GM12874 (cell line): ENCODE data around the gene FUS.

Experiments used
- CTCF ChIP-seq: IDR thresholded peaks from 2 replicates; pipeline ENCODE4 v1.5.1; 2011; ENCODE audit warnings: low read depth, mild to moderate bottlenecking, control low read depth, low read length, moderate library complexity; ENCODE audit not compliant: insufficient read depth

The FUS gene

GRCh38 chr16:31238041-31238440 is 58.1 kb downstream of the FUS start:
- no peak for TF ChIP-seq CTCF
